ENCODE measurements around the gene MYOM1.

GRCh38 chr18:3250237-3251107 lies 30.7 kb upstream of the MYOM1 start:
- TF ChIP-seq EP300 (IDR thresholded peaks at IDR 0.05) = no peak
- no peak for TF ChIP-seq CTCF (IDR thresholded peaks at IDR 0.05)

Data from esophagus muscularis mucosa (tissue), 3 donors.